Superior temporal gyrus (tissue), 1 donor: ENCODE data around the gene ORC6.

ENCODE experiments used
- DNase-seq: peaks from one replicate; pipeline ENCODE4 v3.0.0-alpha.2; 2016; ENCODE audit errors: extremely low spot score

Gene ORC6

DNA sequence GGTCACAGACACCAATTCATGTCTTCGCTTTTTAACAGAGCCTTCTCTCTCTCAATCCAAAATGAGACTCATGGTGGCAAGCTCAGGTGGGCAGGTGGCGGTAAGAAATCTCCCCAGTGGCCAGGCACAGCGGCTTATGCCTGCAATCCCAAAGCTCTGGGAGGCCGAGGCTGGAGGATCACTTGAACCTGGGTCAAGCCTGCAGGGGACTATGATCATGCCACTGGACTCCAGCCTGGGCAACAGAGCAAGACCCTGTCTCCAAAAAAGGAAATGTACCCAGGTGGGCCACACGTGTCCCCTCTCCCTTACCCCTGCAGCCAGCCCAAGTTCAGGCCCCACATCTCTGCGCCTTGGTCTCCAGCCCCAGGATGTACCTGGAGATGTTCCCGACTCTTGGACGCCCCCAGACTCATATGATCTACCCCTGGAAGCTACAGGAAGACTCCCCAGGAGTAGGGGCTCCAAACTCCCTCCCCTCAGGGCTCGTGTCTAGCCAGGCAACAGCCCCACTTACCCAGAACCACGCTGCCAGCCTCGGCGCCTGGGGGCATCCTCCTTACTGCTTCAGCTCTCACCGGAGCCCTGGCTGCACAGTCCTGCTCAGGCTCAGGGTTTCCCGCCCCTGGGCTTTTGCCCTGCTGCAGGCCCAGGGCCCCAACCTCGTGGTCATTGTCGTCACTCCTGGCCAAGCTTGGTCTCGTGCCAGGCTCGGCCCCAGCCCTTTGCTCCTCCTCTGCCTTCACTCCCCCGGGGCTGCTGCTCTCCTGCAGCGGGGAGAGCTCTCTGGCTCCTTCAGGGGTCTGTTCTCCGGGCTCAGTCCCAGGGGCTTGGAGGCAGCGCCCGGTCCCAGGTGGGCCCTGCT, 42.5 kb downstream of the ORC6 start:
- DNase-seq, result no peak

DNA sequence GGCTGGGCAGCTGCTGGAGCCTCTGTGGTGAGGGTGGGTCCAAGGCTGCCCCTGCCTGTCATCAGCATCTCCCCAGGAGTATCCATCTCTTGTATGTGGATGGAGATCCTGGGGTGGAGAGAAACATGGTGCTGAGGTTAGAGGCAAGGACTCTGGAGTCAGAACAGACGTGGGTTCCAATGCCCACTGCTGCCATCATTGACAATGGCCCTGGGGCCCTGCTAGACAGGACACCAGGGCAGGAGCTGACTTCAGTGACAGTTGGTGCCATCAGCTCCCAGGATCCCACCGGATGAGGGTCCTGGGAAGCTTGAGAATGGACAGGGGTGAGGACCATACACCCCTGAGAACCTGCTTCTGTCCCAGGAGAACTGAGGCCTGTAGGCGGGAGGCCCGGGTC, 43.1 kb downstream of the ORC6 start:
- no peak for DNase-seq

DNA sequence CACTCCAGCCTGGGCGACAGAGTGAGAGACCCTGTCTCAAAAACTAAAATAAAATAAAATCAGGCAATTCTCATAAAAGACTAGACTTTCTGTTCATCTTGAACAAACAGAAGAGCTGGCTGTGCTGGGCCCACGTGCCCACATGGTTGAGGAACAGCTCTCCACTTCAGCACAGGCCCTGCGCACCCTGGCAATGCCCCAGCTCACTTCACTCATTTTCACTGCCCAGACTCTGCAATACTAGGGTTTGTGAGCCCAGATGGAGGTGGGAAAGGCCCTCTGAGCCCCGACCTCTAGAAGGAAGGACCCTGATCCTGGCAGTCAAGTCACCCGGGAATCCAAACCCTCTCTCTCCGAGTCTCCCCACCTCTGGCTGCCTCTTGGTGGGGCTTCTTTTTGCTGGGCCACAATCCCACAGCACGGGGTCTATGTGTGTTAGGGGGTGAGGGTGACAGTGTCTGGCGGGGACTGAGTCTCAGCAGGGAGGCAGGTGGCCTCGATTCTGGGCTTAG, 43.9 kb downstream of the ORC6 start:
- no peak for DNase-seq

DNA sequence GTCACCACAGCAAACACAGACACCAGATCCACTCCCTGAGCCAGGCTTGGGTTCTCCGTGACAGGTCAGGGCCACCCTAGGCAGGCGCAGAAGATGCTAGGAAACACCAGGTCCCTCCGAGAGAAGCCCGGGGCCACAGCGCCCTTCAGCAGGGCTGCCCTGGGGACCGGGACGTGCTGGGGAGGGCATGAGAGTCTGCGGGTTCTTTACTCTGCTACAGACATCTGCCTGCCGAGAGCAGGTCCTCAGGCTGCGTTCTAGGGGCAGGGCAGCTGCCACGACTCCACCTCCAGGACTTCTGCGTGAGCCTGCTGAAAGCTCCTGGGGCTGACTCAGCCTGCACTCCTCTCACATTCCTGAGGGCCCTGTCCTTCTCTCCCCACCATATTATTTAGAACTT, 47.2 kb downstream of the ORC6 start:
- DNase-seq, result no peak

DNA sequence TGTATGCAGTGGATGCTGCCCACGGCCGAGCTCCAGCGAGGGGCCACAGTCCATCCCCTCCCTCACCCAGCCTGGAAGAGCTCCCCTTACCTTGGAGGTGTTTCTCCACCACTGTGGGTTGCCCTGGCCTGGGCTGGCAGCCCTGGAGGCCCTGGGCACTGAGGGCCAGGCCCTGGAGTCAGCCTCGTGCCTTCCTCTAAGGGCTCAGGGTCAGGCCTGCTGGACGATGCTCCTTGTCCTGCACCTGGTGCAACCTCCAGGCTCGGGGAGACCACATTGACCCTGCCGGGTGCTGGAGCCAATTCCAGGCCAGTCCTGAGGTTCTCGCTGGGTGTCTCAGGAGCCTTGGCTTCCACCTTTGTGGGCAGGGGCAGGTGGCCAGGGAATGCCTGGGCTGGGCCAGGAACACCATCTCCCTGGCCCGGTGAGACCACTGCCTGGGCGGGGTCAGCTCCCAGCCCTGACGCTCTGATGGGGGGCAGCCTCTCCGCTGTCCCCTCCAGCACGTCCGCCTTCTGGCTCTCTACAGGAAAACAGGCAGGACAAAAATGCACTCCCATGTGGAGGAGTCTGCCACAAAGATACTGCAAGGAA, 48.3 kb downstream of the ORC6 start:
- DNase-seq, result no peak

DNA sequence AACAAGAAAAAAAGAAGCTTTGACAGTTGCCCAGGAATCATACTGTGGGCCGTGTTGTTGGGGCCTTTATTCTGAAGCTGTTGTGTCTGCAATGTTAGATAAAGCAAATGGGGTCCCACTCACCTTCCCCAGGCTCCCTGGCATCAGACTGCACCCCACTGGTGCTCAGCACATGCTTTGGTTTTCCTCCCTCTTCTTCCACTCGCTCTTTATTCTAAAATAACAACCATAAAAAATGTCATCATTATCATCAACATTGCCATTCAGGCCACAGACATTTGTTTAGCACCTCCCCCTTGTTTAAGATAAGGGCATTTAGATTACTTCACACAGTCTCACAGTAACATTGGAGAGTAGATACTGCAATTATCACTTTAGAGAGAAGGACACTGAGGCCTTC, 50.5 kb downstream of the ORC6 start:
- no peak for DNase-seq

DNA sequence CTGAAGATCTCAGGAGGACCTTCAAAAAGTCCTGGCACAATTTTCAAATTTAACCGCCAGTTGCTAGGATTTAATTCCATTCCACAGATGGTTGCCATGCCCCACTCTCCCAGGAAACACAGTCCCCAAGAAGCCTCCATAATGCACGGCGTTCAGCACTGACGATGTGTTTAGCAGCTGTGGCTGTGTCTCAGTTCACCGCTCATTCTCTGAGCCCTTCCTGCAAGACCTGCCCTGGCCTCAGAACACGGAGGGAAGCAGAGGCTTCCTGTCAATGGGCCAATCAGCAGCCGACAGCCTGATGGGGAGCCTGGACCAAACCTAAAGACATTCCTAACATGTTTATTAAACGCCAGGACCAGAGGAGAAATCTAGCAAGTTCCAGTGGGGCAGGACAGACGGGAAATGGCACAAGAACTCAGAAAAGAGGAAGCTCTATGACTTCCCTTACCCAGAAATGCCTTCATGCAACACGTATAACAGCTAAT, 53.8 kb downstream of the ORC6 start:
- DNase-seq, result peak; percentile 11

DNA sequence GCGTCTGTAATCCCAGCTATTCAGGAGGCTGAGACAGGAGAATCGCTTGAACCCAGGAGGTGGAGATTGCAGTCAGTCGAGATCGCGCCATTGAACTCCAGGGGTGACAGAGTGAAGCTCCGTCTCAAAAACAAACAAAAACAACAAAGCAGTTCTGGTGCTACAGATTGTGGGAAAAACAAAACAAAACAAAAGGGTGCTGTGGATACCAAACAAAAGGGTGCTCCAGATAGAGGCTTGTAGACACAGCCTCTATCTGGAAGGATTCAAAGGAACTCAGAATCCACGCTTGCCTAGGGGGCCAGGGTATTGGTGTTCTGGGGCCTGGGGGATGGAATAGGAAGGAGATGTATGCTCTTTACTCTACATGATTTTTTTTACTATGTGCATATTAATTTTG, 56.2 kb downstream of the ORC6 start:
- DNase-seq, result no peak

DNA sequence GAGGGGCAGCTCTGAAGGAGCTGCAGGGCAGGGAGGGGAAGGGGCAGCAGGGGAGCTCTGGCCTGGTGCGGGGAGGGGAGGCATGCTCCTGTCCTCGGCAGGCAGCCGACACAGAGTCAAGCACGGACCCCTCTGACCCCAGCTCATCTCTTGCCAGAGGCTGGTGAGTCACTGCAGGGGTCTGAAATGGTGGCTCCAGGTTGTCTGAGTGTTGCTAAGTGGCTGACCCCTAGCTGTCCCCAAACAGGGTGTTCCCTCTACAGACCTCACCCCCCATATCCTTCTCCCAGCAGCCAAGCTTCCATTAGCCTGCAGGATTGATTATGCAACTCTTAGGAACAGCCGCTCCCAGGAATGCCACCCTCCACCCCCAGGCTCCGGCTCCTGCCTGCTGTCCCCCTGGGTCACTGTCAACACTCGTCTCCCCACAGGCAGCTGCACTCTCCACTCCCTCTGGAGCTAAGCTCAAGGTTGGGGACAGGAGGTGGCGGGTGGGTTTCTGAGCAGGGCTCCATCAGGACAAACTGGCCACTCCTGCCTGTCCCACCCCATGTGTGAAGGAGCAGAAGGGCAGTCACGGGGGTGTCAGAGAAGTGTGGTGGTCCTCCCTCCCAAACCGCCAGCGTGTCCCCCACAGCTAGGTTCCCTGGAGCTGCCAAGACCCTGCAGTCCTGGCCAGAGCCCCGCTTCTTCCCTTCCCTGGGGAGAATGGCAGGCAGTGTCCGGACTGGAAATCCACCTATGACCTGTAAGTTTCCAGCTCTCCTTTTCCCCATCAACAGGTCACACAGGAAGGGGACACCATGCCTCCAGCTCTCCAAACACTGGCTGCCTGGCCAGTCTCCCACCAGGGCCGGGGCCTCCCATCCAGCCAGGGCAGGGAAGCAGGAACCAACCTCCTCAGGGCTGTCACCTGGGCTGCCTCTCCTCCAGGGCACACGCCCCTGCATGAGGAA, 57.6 kb downstream of the ORC6 start:
- DNase-seq, result no peak
